Caco-2 (cell line): ENCODE results near the gene DOC2A. TPM values are rescaled to one million over a fixed set of nuclear protein-coding genes. Genes with fewer than 3 reads are reported as not detected.

ENCODE experiments used
- BruUV-seq: library from RNA; stranded (reverse); fragments of 400-500 nt; replicated peaks from 2 replicates; lab custom pipeline; 2021; lab: Mats Ljungman, UMichigan
- CTCF ChIA-PET: fragments of 300-600 bp; sonication (Branson Sonifier 250); formaldehyde crosslinking; loops from one replicate; lab custom pipeline; 2022; ENCODE audit warnings: antibody characterized with exemption; lab: Charles Lee
- POLR2A ChIA-PET: fragments of 300-600 bp; sonication (Branson Sonifier 250); formaldehyde crosslinking; loops from one replicate; lab custom pipeline; 2022; ENCODE audit warnings: antibody characterized with exemption; lab: Charles Lee
- DNase-seq, 2 experiments: peaks; one replicate each; pipeline versions ENCODE4 v3.0.0 to v3.0.0-alpha.2; 2020 to 2022
- H3K27me3 ChIP-seq: replicated peaks from 2 replicates; pipeline ENCODE4 v1.6.0; 2011; ENCODE audit warnings: low read length; ENCODE audit not compliant: control insufficient read depth, insufficient read depth
- H3K36me3 ChIP-seq: 2 replicates; pipeline ENCODE4 v1.5.1; 2011; ENCODE audit warnings: low read length; ENCODE audit not compliant: control insufficient read depth, insufficient read depth
- H3K4me1 ChIP-seq: fragments of 250-450 bp; sonication (Bioruptor Pico); 2 replicates; pipeline ENCODE4 v1.5.1; 2020; ENCODE audit warnings: mild to moderate bottlenecking
- H3K4me3 ChIP-seq: 2 replicates; pipeline ENCODE4 v1.5.1; 2011; ENCODE audit warnings: low read depth, mild to moderate bottlenecking, control low read depth, low read length
- H3K9me3 ChIP-seq: fragments of 250-450 bp; sonication (Bioruptor Pico); 2 replicates; pipeline ENCODE4 v1.5.1; 2020; ENCODE audit warnings: mild to moderate bottlenecking, moderate library complexity
- H3K27ac Mint-ChIP-seq: one replicate; pipeline ENCODE4 v1.8.0; 2022; ENCODE audit warnings: mixed read lengths; ENCODE audit not compliant: unreplicated experiment
- H3K27me3 Mint-ChIP-seq: one replicate; pipeline ENCODE4 v1.8.0; 2022; ENCODE audit warnings: mixed read lengths; ENCODE audit not compliant: insufficient read depth, unreplicated experiment
- H3K36me3 Mint-ChIP-seq: one replicate; pipeline ENCODE4 v1.8.0; 2022; ENCODE audit warnings: mild to moderate bottlenecking, mixed read lengths; ENCODE audit not compliant: insufficient read depth, unreplicated experiment
- H3K4me1 Mint-ChIP-seq: one replicate; pipeline ENCODE4 v1.8.0; 2022; ENCODE audit warnings: low read depth, mixed read lengths; ENCODE audit not compliant: unreplicated experiment
- H3K4me3 Mint-ChIP-seq: one replicate; pipeline ENCODE4 v1.8.0; 2022; ENCODE audit warnings: mild to moderate bottlenecking, moderate library complexity, mixed read lengths; ENCODE audit not compliant: unreplicated experiment
- H3K9me3 Mint-ChIP-seq: one replicate; pipeline ENCODE4 v1.8.0; 2022; ENCODE audit warnings: mixed read lengths; ENCODE audit not compliant: unreplicated experiment
- CTCF ChIP-seq, 2 experiments: fragments of 200-600 bp in 1 of 2; IDR thresholded peaks; 1 replicate in 1 of 2; 2 replicates in 1 of 2; pipeline versions ENCODE4 v1.5.1 to v1.8.0; 2011 to 2022; ENCODE audit warnings: antibody characterized with exemption in 1 of 2, control low read depth in 1 of 2, inconsistent platforms in 1 of 2, low read depth in 1 of 2, low read length in 1 of 2, mild to moderate bottlenecking in 1 of 2, moderate library complexity in 1 of 2; ENCODE audit not compliant: insufficient read depth in 1 of 2, severe bottlenecking in 1 of 2, unreplicated experiment in 1 of 2
- intact Hi-C: fragments of 100-400 bp; cut with micrococcal nuclease; formaldehyde crosslinking; loops from one replicate; pipeline ENCODE4 v1.10.0; 2022; ENCODE audit not compliant: unreplicated experiment
- total RNA-seq: library from RNA; stranded (reverse); gene quantifications from 2 replicates; pipeline ENCODE4 v1.2.3, GENCODE V29; 2022

The DOC2A gene
- total RNA-seq, 1 experiment from 2014 or later, result 3.5 TPM

GRCh38 chr16:30025574-30025973 is 14.7 kb upstream of the DOC2A start:
- Histone ChIP-seq H3K4me3 (no peak overlapping the region), H3K27me3 (no peaks in the 10 kb centered on the region), H3K4me1 (no peaks in the 10 kb centered on the region), H3K36me3 (no peaks in the 10 kb centered on the region), H3K9me3 (no peaks in the 10 kb centered on the region)
- intact Hi-C loops, result loop anchor here (10.0 kb wide), 1 partner anchor 131 kb away; the partner anchor contains the start of gene SEZ6L2
- Mint-ChIP-seq H3K27me3 (peaks cover 11% of the 10 kb centered on the region), H3K4me3 (no peak overlapping the region), H3K36me3 (peaks cover 7% of the 10 kb centered on the region), H3K27ac (no peak overlapping the region), H3K4me1 (peaks cover 7% of the 10 kb centered on the region), H3K9me3 (no peaks in the 10 kb centered on the region)
- ChIA-PET POLR2A (no interaction called here), CTCF (no interaction called here)
- no TSS peak for BruUV-seq
- TF ChIP-seq CTCF (IDR thresholded peaks at IDR 0.05; ENCODE audit: insufficient read depth in 1 of 2, low read depth in 1 of 2, low read length in 1 of 2, severe bottlenecking in 1 of 2, unreplicated experiment in 1 of 2), result no peak
- DNase-seq, result no peak

DNA sequence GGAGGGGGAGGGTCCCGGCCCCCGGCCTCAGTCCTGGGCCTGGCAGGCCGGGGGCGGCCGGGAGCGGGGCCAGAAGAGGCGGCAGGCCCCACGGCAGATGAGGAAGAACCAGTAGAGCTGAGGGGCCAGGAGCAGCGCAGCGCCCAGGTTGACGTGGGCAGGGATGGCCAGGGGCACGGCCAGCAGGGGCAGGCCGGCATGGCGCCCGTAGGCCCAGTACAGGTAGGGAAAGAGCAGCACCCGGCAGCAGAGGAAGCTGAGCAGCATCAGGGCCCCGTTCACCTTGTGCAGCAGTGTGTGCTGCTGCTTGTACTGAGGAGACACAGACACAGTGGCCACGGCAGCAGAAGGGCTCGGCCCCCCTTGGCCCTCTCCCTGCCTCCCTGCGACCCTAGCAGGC is 14.3 kb upstream of the DOC2A start:
- no peak for DNase-seq
- CTCF ChIA-PET, result no interaction called here

DNA sequence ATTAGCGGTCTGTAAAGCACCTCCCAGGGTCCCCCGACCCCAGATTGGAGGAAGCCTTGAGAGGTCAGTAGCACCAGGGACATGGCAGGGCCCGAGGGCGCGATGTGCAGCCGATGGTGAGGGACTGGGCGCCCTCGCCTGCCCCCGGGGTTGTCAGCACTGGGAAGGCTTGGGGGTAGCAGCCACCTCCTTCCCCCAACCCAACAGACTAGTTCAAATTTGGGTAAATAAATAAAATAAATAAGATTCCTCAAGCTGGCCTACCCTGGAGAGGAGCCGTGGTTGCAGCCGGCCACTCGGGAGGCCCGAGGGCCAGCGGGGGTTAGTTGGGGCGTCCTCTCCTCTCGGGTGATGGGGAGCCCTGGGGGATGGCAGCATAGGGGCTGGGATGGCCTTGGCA is 13.6 kb upstream of the DOC2A start:
- POLR2A ChIA-PET, result no interaction called here
- Mint-ChIP-seq H3K4me1 (peaks cover 7% of the 10 kb centered on the region), H3K36me3 (peaks cover 7% of the 10 kb centered on the region), H3K27ac (no peak overlapping the region), H3K9me3 (no peaks in the 10 kb centered on the region), H3K27me3 (peaks cover 11% of the 10 kb centered on the region), H3K4me3 (no peak overlapping the region)
- DNase-seq, result no peak
- Histone ChIP-seq H3K36me3 (no peaks in the 10 kb centered on the region), H3K4me3 (no peak overlapping the region), H3K4me1 (no peaks in the 10 kb centered on the region), H3K27me3 (no peaks in the 10 kb centered on the region), H3K9me3 (no peaks in the 10 kb centered on the region)
- no peak for TF ChIP-seq CTCF (IDR thresholded peaks at IDR 0.05; ENCODE audit: insufficient read depth in 1 of 2, low read depth in 1 of 2, low read length in 1 of 2, severe bottlenecking in 1 of 2, unreplicated experiment in 1 of 2)
- CTCF ChIA-PET, result no interaction called here
- intact Hi-C loops, result loop anchor here (10.0 kb wide), 1 partner anchor 130 kb away; the partner anchor contains the start of gene SEZ6L2
- no TSS peak for BruUV-seq

More for the DNA sequence above, 14.3 kb upstream of the DOC2A start:
- Histone ChIP-seq H3K9me3 (no peaks in the 10 kb centered on the region), H3K4me1 (no peaks in the 10 kb centered on the region), H3K4me3 (no peak overlapping the region), H3K36me3 (no peaks in the 10 kb centered on the region), H3K27me3 (no peaks in the 10 kb centered on the region)
- POLR2A ChIA-PET, result no interaction called here
- TF ChIP-seq CTCF (IDR thresholded peaks at IDR 0.05; ENCODE audit: insufficient read depth in 1 of 2, low read depth in 1 of 2, low read length in 1 of 2, severe bottlenecking in 1 of 2, unreplicated experiment in 1 of 2), result no peak
- H3K27me3 Mint-ChIP-seq, result peaks cover 11% of the 10 kb centered on the region
- BruUV-seq, result no TSS peak
- H3K36me3 Mint-ChIP-seq, result peaks cover 7% of the 10 kb centered on the region
- H3K4me1 Mint-ChIP-seq, result peaks cover 7% of the 10 kb centered on the region
- no peaks in the 10 kb centered on the region for H3K9me3 Mint-ChIP-seq
- H3K4me3 Mint-ChIP-seq, result no peak overlapping the region
- no peak overlapping the region for H3K27ac Mint-ChIP-seq
- intact Hi-C loops, result loop anchor here (10.0 kb wide), 1 partner anchor 130 kb away; the partner anchor contains the start of gene SEZ6L2
